GM12865 (cell line): ENCODE measurements around the gene PRM2.

Experiments
- DNase-seq: peaks from one replicate; pipeline ENCODE4 v3.0.0; 2010; ENCODE audit warnings: low read depth
- H3K4me3 ChIP-seq: 2 replicates; pipeline ENCODE4 v1.5.1; 2011; ENCODE audit warnings: mild to moderate bottlenecking, low read depth, low read length, control low read depth
- TF ChIP-seq, protein P1 (sequence below): IDR thresholded peaks from 2 replicates; pipeline ENCODE4 v1.5.1; 2011; ENCODE audit warnings: low read length, control low read depth, low read depth, inconsistent platforms; ENCODE audit not compliant: insufficient read depth; ENCODE audit errors: missing control alignments

The PRM2 gene

DNA sequence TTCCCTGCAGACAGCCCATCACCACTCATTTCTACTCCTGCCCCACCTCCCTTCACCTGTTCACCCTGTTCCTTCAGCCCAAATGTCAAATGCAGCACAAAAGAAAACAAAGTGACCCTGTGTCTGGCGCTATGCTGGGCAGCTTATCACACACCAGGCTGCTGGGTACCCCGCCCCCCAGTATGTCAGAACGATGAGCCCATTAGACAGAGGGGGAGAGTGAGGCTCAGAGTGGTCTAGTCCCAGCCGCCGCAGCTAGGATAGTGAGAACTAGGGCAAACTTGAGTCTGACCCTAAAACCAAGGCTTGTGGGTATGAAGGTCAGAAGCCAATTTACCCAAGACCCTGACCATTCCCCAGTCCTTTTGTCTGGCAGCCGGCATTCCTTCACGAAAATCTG lies 11.2 kb downstream of the PRM2 start:
- TF ChIP-seq, protein P1, sequence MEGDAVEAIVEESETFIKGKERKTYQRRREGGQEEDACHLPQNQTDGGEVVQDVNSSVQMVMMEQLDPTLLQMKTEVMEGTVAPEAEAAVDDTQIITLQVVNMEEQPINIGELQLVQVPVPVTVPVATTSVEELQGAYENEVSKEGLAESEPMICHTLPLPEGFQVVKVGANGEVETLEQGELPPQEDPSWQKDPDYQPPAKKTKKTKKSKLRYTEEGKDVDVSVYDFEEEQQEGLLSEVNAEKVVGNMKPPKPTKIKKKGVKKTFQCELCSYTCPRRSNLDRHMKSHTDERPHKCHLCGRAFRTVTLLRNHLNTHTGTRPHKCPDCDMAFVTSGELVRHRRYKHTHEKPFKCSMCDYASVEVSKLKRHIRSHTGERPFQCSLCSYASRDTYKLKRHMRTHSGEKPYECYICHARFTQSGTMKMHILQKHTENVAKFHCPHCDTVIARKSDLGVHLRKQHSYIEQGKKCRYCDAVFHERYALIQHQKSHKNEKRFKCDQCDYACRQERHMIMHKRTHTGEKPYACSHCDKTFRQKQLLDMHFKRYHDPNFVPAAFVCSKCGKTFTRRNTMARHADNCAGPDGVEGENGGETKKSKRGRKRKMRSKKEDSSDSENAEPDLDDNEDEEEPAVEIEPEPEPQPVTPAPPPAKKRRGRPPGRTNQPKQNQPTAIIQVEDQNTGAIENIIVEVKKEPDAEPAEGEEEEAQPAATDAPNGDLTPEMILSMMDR = no peak
- no peak overlapping the region for H3K4me3 ChIP-seq
- no peak for DNase-seq

DNA sequence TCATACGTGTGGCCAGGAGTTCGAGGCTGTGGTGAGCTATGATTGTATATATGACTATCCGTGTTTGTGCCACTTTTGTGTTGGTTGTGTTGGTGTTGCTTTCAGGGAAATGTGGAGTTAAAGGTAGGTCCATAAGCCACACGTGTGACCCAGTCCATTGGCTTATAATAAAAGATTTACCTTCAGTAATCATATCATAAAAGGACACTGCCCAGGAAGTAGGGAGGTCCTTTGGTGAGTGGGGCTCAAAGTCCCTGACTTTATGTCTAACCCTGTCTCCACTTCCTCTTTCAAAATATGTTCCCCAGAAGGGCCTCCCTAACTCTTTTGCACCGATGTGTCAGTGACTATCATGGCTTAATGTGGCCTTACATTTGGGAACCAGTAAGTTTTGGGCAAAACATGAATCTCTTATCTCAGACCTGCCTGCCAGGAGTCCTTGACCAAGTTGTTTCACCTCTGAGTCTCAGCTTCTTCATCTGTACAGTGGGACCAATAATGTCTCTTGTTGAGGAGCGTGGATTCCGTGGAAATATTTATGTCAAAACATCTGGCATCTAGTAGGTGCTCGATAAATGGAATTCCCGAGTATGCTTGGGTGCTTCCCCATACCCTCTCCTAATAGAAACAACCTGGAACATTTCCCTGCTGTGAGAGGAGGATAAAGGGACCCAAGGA lies 12.0 kb downstream of the PRM2 start:
- TF ChIP-seq, protein P1 = no peak
- no peak overlapping the region for H3K4me3 ChIP-seq
- DNase-seq = peak; percentile 40

GRCh38 chr16:11263737-11264136 lies 12.5 kb downstream of the PRM2 start:
- no peak overlapping the region for H3K4me3 ChIP-seq
- peak; percentile 66 for DNase-seq
- TF ChIP-seq, protein P1 = no peak

- no peak overlapping the region for H3K4me3 ChIP-seq
- no peak for DNase-seq
- TF ChIP-seq, protein P1 = no peak
Observed at GRCh38 chr16:11262915-11263314, 13.4 kb downstream of the PRM2 start.

DNA sequence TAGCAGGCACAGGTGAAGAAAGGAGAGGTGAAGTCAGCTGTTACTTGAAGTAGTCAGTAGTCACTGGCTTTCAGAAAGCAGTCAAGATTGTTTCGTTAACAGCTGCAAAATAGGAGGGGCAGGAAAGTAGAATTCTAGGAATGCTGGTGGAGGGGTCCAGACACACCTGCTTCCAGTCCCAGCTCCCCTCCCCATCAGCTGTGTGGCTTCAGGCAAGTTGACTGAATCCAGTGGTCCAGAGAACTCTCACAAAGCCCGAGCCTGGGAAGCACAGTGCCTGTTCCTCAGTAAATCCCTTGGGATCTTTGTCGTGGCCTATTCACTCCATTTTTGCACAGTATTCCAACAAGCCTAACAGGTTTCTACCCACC lies 15.7 kb downstream of the PRM2 start:
- H3K4me3 ChIP-seq = no peak overlapping the region
- no peak for DNase-seq
- TF ChIP-seq, protein P1 = no peak

DNA sequence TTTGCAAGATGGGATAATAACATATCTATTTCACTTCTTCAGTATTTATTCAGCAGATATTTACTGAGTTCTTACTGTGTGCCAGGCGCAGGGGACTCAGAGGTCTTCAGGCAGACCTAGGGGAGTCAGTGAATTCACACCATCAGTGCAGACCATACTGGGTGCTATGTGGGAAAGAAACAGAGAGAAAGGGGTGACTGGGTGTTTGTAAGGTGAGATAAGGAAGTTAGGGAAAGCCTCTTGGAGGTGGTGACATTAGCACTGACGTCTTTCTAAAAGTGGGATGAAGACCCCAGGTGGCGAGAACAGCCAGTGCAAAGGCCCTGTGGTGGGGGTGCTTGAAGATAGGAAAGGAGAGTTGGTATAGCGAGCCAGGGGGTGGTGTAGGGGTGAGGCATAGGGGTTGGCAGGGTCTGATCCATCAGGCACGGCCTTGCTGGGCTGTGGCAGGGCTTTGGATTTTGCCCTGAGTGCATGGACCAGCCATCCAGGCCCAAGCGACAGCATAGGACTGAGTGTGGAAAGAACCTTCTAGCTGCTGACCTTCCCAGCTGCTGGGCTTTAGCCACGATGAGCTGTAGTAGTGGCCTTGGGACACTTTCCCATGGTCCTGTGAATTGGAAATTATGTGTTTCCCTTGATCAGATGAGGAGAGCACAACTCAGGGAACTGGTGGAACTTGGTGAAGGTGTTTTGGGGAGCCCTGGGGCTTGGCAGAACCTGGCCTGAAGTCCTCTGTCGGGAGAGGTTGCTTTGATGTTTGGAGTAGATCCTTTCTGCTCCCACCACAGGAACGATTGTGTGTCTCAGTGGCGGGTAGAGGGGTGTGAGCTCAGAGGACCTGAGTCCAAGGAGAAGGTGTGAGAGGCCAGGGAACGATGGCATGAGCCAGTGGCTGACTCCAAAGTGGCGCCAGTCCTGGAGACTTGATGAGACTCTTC lies 16.4 kb downstream of the PRM2 start:
- no peak for DNase-seq
- TF ChIP-seq, protein P1 = no peak

More for the DNA sequence above, 16.4 kb downstream of the PRM2 start:
- H3K4me3 ChIP-seq = no peak overlapping the region
